PC-3 (cell line): ENCODE data around the gene MISP3.

ENCODE experiments used
- EZH2 ChIP-seq: fragments of 300-600 bp; sonication (generic); IDR thresholded peaks from one replicate; pipeline ENCODE4 v1.6.1; 2017; ENCODE audit warnings: antibody characterized with exemption, mild to moderate bottlenecking, low read length; ENCODE audit not compliant: unreplicated experiment
- EZH2phosphoT487 ChIP-seq: fragments of 300-600 bp; sonication (generic); IDR thresholded peaks from 2 replicates; pipeline ENCODE4 v1.6.1; 2018; ENCODE audit warnings: mild to moderate bottlenecking, antibody characterized with exemption, low read length, borderline replicate concordance
- TF ChIP-seq, protein P1 (sequence below): fragments of 300-600 bp; sonication (generic); conservative IDR thresholded peaks from 2 replicates; pipeline ENCODE4 v1.5.1; 2017; ENCODE audit warnings: antibody characterized with exemption, low read depth, mild to moderate bottlenecking, low read length

DNA sequence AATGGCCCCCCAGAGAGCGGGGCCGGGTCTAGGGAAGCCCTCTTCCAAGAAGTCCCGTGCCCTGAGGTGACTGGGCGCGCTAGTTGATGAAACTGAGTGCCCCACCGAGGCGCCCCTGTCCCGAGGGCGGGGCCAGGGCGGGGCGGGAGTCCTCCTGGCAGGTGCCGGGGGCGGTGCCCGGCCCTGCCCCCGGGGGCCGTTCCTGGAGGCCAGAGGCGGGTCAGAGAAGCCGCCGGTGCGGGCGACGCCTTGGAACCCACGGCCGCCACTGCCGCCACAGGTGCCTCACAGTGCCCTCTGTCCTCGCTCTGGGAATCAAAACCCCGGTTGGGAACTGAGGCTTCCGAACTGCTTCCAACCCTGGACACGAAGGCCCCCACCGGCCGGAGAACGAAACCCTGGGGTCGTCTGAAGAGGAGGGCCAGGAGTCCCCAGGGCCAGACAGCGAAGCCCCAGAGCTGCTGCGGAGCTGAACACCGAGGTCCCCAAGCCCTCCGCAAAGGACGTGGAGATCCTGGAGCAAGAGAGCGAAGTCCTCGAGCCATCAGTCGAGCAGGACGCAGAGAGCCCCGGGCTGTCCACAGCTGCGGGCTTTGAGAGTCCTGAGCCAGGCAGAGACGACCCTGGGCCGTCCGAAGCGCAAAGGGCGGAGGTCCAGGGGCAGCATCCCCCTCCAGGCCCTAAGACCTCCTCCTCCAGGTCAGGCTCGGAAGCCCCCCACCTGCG, at the start of gene MISP3:
- TF ChIP-seq, protein P1, sequence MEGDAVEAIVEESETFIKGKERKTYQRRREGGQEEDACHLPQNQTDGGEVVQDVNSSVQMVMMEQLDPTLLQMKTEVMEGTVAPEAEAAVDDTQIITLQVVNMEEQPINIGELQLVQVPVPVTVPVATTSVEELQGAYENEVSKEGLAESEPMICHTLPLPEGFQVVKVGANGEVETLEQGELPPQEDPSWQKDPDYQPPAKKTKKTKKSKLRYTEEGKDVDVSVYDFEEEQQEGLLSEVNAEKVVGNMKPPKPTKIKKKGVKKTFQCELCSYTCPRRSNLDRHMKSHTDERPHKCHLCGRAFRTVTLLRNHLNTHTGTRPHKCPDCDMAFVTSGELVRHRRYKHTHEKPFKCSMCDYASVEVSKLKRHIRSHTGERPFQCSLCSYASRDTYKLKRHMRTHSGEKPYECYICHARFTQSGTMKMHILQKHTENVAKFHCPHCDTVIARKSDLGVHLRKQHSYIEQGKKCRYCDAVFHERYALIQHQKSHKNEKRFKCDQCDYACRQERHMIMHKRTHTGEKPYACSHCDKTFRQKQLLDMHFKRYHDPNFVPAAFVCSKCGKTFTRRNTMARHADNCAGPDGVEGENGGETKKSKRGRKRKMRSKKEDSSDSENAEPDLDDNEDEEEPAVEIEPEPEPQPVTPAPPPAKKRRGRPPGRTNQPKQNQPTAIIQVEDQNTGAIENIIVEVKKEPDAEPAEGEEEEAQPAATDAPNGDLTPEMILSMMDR, result no peak
- TF ChIP-seq EZH2 (no peak), EZH2phosphoT487 (no peak)
